NCI-H1417 (cell line): ENCODE results near the gene VAX1.
"Not testable (repeated sequence)": the region's sequence is repeated elsewhere in the genome, so short reads cannot be mapped to it uniquely, and the experiment has no call there.

Source experiments
- DNase-seq, 3 experiments: peaks; one replicate each; lab custom pipeline; 2025; lab: John Stamatoyannopoulos, UW

Gene VAX1

DNA sequence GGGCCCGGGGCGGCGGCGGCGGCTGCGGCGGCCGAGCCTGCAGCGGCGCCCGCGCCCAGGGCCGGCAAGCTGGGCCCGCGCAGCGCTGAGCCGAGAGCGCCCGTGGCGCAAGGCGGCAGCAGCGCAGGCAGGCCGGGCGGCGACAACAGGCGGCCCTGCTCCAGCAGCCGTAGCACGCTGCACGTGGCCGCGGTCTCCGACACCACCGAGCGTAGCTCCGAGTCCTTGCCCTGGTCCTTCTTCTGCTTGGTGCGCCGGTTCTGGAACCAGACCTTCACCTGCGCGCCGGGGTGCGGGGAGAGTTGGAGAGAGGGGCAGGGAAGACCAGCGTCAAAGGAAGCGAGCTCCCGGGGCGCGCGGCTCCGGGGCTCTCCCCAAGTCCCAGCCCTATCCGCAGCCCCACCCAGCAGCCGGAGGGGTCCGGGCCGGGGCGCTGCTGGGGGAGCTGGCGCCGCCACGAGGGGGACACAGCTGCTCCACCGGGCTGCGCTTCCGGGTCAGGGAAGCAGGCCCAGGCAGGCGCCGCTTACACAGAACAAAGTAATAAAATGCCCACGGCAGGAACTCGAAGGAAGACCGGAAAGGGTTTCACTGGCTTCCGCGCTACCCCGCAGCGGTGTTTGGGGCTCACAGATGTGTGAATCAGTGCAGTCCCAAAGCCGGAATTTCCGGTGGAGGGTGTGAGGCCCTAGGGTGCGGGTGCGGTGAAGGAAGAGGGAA, 3.6 kb downstream of the VAX1 start:
- no peak for DNase-seq

DNA sequence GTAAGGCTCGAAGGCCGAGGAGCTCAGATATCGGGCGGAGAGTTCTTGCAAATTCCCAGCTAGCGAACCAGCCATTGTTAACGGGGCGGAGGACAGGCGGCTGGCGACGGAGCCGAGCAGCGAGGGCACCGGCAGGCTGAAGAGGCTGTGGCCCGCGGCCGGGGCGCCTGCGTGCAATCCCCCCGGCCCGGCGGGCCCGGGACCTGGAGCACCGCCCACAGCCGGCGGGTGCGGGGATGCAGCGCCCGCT, 4.1 kb downstream of the VAX1 start:
- no peak for DNase-seq

DNA sequence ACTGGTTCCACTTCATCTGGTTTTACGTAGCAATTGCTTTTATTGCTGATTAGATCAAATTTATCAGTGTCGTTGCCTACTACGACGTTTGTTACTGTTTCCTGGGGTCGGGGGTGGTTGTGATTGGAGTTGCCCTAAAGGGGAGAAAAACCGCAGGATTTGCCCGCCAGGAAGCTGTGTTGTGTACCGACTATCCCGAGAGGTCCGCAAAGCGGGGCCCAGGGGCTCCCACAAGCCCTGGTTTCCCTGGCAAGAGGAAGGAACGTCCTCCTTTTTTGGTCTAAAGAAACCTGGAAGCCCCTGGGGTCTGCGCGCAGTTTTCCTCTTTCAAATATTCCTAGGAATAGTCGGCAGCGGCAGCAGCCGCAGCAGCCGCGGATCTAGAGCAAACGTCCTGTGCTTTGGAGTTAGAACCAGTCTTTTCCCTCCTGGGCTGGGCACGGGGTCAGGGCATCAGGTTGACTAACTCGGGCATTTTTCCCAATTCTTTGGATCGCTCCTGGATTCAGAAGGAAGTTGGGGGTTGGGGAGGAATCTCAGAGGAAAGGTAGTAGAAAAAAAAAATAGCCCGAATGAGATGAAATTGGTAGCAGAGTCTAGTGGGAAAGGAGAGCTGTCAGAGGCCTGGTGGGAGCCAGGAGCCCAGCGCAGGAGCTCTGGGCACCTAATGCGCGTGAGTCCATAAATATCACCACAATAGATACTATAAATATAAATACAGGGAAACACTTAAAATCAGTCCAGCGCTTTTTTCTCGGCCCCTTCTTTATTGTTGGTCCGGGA, 4.6 kb downstream of the VAX1 start:
- no peak for DNase-seq

DNA sequence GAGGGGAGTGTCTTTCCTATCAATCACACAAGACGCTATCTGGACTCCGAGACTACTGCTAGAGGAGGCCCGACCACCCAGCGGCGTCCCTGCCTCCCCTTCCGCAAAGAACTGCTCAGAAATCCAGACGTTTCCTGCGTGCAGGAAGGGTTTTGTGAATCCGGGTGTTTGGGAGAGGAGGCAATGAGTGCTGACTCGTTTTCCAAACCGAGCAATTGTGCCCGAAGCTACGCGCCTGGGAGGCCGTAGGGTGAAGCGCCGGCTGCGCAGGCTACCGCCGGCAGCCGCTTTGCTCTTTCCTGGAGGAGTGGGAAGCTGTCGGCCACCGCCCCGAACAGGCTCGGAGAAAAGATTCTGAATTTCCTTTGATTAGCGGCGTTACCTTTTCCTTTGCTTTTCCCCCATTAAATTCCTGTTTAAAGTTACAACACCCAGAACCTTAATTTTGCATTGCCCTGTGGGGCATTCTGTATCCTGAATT, 5.3 kb downstream of the VAX1 start:
- DNase-seq: no peak

DNA sequence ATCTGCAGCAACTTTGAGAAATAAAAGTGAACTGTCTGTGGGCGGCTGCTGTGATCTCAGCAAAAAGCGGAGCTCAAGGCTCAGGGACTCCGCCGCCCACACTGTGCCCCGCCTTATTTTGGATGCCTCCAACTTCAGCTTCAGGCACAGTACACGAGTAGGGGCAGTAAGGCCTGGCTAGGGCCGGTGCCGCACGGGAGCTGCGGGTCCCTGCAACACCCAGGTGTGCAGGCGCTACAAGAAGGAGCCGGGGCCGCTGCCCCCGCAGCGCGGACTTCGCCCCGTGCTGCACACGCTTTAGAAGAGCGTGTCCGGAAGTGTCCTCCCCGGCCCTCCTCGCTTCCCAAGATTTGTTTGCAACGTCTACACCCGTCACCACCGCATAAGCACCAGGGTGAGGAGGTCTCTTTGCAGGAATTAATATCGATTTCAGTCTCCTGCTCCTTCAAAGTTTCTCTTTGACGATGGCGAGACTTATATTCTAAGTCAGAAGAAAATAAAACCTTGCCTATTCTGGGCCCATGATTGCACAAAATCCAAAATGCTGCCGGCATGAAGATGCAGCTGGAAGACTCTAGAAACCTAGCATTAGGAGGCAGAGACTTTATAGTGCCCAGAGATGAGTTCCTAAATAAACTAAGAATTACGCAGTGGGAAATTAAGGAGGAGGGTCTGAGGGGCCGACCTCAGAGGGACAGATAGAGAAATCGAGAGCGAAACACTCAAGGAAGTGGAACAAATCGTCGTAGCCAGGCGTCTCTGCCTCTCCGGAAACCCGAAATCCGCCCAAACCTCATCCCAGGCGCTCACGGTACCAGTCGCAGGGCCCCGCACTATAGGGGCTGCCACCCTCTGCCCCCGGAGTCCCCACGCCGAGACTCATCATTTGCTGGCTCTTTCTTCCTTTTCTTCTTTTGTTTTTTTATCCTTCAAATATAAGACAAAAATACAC, 6.4 kb downstream of the VAX1 start:
- no peak for DNase-seq

DNA sequence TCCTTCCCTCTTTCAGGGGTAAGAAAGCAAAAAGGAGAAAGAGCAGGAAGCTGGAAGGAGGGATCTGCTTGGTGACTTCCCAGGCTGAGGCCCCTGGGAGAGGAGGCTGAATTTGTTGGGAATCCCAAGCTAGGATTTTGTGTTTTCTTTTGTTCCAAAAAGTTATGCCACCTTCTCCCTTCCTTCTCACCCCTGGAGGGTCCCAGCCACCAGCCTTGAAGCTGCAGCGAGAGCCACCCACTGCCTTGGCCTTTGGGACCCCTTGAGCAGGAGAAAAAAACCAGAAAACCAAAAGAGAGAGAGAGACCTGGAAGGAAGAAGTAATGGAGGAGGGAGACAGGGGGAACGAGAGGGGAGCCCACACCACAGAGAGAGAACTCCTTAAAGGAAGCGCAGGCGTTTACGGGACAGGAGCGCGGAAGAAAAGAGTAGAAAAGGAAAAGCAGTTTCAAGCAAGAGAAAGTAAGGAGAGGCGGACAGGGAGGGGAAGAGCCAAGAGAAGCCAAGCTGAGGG, 7.2 kb downstream of the VAX1 start:
- DNase-seq: no peak

DNA sequence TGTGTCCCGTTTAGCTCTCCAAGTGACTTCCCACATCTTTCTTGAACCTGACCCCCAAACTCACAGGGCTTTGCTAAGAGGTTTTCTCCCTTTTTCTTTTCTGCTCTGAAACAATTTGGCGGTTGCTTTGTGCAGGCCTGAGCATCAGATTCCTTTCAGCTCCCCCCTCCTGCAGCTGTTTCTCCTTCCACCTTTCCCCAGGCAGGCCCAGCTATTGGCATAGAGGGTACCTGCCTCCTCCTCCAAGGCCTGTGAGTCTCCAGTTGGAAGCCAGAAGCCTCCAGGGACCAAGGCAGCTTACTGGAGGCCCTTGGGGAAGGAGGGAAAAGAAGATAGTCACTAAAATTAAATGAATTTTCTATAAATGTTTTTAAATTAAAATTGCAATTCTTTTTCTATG, 7.7 kb downstream of the VAX1 start:
- DNase-seq: no peak

DNA sequence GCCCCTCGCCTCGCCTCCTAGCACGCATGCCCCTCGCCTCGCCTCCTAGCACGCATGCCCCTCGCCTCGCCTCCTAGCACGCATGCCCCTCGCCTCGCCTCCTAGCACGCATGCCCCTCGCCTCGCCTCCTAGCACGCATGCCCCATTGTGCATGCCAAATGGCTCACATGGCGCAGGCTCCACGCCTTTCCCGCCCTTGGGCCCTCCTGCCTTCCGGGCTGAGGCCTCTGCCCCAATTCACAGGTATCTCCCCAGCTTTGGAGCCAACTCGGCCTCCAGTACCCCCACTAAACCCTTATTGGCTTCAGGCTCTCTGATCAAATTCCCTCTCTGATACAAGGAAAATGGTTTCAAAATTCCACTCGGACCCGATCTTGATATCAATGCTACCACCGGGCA, 11.4 kb downstream of the VAX1 start:
- DNase-seq: not testable (repeated sequence)

DNA sequence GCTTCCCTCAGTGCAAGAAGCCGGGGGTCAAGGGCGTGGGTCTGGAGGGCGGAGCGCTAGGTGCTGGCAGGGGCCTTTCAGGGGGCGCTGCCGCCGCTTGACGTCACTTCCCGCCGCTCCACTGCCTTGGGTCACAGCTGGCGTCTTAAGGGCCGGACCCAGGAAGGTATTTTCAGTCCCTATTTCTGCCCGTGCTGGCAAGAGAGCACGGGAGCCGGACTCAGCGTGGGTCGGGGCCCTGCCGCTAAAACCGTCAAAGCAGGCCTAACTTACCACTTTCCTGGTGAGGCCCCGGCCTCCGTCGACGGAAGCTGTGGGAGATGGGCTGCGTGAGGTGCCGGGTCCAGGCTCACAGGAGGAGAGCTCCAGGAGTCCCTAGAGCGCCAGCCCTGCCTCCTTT, 12.0 kb downstream of the VAX1 start:
- DNase-seq: no peak

DNA sequence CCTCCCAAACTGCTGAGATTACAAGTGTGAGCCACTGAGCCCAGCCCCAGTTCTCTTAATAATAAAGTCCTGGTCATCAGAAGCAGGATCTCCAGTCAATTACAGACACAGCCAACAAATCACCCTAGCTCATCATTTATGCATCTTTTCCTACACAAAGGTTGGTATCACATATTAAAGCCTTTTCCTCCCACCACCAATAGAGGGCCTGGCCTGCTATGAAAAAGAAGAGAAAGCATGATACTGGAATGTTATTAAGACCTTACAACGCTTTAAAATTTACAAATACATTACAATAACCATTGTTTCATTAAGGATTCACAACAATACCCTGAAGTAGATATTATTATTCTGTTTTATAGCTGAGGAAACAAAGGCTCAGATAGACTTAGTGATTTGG, 25.9 kb downstream of the VAX1 start:
- peak in 1 of 3 experiments; percentile 10 for DNase-seq

DNA sequence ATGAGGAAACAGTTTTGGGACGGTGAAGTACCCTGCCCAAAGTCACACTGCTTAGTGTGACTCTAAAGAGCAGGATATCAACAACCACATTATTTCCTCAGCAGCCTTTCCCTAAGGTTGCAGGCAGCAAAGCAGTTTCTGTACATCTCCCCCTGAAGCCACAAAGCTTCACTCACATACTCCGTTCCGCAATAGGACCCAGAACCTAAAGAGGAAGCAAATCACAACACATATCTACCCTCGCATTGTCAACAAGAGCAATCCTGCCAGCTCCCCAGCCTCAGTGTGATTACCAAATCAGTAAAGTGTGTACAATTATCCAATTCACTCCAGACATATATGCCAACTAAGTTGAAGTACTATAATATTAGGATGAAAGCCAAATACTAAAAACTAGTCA, 30.8 kb downstream of the VAX1 start:
- DNase-seq: no peak

DNA sequence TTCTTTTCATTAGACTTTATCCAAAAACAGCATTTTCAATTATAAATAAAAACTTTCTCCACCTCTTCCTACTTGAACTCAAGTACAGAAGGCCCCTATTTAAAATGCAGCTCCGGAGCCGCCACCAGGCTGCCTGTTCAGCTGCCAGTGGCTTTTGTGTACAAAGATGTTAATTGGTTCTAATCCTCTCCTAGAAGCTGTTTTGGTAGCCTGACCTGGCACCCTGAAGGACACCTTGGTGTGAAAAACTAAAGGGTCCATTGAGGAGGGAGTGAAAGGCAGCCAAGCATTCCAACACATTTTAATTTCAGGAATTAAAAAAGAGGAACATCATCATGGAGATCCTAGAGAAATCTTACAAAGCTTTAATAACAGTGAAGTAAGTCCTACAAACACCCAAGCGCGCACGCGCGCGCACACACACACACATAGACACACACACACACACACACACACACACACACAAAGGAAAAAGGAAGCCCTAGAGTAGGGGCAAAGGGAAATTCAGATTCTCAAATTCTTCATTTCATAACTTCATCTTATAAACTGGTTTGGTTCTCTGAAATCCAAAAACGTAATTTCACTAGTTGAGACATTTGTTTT, 41.4 kb downstream of the VAX1 start:
- peak in 1 of 3 experiments; percentile 11 for DNase-seq

DNA sequence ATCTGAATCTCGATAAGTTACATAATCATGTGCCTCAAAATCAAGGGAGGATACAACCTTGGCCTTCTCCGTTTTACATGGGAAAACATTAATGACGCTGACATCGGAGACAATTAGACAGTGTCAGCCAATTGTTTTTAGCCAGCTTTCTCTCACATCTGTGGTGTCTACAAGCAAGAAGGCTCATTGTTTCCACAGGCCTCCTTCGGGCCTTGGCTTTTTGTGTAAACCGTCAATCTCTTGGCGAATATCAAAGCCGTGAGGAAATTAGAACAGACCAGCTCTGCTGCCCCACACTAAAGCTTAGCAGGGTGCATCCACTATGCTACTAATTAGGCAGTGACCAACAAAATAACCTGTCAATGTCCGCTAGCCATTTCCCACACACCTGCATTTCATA, 43.2 kb downstream of the VAX1 start:
- peak in 2 of 3 experiments; percentile 44 to 83 for DNase-seq

DNA sequence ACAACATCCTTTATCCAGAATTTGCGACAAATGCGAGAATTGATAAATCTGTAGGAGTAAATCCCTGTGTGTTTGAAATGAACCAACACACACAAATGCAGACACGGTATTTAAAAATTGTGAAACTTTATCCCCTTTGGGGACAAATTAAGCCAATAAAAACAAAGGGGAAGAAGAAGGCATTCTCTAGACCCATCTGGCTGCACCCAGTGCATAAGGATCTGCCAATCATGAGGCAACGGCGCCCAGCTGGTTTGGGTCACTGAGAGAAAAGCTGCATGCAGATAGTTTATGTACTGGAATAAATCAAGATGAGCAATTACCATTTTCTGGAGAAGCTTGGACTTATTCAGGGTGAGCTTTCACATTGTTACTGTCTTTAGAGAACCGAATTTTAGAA, 45.7 kb downstream of the VAX1 start:
- DNase-seq: no peak

DNA sequence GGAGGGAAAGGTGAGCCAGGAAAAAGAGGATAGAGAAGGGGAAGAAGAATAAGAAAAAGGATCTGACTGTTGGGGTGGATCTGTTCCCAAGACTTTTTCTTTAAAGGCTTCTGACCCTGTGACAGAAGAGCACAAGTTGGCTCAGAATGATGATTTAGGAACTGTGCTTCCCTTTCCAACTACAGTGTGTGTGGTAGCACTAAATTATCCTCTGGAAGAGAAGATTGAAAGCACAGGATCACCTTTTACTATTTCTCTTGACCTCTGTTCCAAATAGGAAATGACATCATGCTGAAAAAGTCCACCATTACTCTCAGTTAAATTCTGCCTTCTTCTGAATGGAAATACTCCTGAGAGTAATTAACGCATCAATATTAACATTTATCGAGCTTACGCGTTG, 47.2 kb downstream of the VAX1 start:
- no peak for DNase-seq

DNA sequence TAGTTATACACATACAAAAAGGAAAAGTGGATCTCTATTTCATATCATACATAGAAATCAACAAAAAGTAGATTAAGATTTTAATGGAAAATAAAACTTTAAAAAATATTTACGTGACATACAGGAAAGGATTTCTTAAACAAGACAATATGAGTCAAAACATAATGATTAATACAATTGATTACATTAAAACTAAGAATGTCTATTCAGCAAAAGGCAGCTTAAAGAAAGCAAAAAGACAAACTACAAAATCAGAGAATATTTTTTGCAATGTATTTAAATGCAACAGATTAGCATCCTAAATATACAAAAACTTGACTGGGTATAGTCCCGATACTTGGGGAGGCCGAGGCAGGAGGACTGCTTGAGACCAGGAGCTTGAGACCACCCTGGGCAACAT, 50.5 kb downstream of the VAX1 start:
- DNase-seq: no peak

DNA sequence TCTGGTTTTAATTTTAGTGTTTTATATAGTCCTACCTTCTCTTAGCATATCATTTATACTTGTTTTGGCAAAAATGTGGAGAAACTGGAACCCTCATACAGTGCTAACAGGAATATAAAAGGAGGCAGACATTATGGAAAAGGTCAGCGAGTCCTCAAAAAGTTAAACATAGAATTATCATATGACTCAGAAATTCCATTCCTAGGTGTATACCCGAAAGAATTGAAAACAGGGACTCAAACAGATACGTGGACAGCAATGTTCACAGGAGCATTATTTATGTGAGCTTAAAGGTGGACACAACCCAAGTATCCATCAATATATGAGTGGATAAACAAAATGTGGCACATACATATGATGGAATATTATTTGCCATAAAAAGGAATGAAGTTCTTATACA, 51.5 kb downstream of the VAX1 start:
- DNase-seq: no peak

DNA sequence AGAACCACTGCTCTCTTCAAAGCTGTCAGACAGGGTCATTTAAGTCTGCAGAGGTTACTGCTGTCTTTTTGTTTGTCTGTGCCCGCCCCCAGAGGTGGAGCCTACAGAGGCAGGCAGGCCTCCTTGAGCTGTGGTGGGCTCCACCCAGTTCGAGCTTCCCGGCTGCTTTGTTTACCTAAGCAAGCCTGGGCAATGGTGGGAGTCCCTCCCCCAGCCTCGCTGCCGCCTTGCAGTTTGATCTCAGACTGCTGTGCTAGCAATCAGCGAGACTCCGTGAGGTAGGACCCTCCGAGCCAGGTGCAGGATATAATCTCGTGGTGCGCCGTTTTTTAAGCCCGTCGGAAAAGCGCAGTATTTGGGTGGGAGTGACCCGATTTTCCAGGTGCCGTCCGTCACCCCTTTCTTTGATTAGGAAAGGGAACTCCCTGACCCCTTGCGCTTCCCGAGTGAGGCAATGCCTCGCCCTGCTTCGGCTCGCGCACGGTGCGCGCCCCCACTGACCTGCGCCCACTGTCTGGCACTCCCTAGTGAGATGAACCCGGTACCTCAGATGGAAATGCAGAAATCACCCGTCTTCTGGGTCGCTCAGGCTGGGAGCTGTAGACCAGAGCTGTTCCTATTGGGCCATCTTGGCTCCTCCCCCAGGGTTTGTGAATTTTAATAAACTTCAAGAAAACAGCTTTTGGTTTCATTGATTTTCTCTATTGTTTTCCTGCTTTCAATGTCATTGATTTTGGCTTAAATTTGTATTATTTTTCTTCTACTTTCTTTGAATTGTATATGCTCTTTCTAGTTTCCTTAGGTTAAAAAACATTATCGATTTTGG, 53.4 kb downstream of the VAX1 start:
- DNase-seq: not testable (repeated sequence)
